Transverse colon (tissue), 4 donors: ENCODE data around the gene NAP1L2. TPM values are rescaled to one million over a fixed set of nuclear protein-coding genes. Genes with fewer than 3 reads are reported as not detected.

ENCODE experiments used
- total RNA-seq, 4 donors: library from RNA; depleted of rRNA; stranded (reverse); fragments of >200 nt; gene quantifications; one replicate each; pipeline ENCODE4 v1.1.0, GENCODE V29; 2016

NAP1L2 gene
- total RNA-seq, 4 donors from 2014 or later, result 1.00 to 2.9 (median 1.4) TPM; not detected in 1

Other genes with a start within 250 kb of the NAP1L2 start
- gene PABPC1L2B, start 211.9 kb downstream of the NAP1L2 start, total RNA-seq, result not detected
- not detected for gene PABPC1L2A, start 135.3 kb downstream of the NAP1L2 start, total RNA-seq
- gene CDX4, start 232.2 kb upstream of the NAP1L2 start, total RNA-seq, result not detected